DOHH2 (cell line): ENCODE data around the gene DPH3.

Experiments used
- H3F3A ChIP-seq: fragments of 200-600 bp; sonication (generic), shearing (Covaris generic); 2 replicates; pipeline ENCODE4 v1.6.0; 2016; ENCODE audit warnings: antibody characterized with exemption, mild to moderate bottlenecking; ENCODE audit not compliant: control insufficient read depth, insufficient read depth
- H3K27ac ChIP-seq: fragments of 200-600 bp; sonication (generic); 2 replicates; pipeline ENCODE4 v1.5.1; 2014; ENCODE audit warnings: low read depth, mild to moderate bottlenecking, low read length, moderate library complexity
- H3K27me3 ChIP-seq: fragments of 200-600 bp; sonication (generic); 2 replicates; pipeline ENCODE4 v1.6.1; 2014; ENCODE audit warnings: mild to moderate bottlenecking, low read length, mixed read lengths; ENCODE audit not compliant: control insufficient read depth
- H3K36me3 ChIP-seq: fragments of 200-600 bp; sonication (generic); 2 replicates; pipeline ENCODE4 v1.6.1; 2014; ENCODE audit warnings: mild to moderate bottlenecking, low read length, moderate library complexity, mixed read lengths; ENCODE audit not compliant: control insufficient read depth
- H3K4me1 ChIP-seq: fragments of 200-600 bp; sonication (generic); 2 replicates; pipeline ENCODE4 v1.6.1; 2014; ENCODE audit warnings: mild to moderate bottlenecking, low read length, mixed read lengths; ENCODE audit not compliant: control insufficient read depth
- H3K4me2 ChIP-seq: fragments of 200-600 bp; sonication (generic); 2 replicates; pipeline ENCODE4 v1.6.0; 2014; ENCODE audit warnings: mild to moderate bottlenecking, low read length, moderate library complexity
- H3K4me3 ChIP-seq: fragments of 200-600 bp; sonication (generic); 2 replicates; pipeline ENCODE4 v1.5.1; 2014; ENCODE audit warnings: mild to moderate bottlenecking, low read length, mixed read lengths
- H3K79me2 ChIP-seq: fragments of 200-600 bp; sonication (generic); 2 replicates; pipeline ENCODE4 v1.6.1; 2014; ENCODE audit warnings: mild to moderate bottlenecking, low read length, mixed read lengths; ENCODE audit not compliant: control insufficient read depth
- H3K9me2 ChIP-seq: fragments of 200-600 bp; sonication (generic); replicated peaks from 2 replicates; pipeline ENCODE4 v1.6.1; 2014; ENCODE audit warnings: mild to moderate bottlenecking, low read length, mixed read lengths; ENCODE audit not compliant: control insufficient read depth
- H3K9me3 ChIP-seq: fragments of 200-600 bp; sonication (generic); 2 replicates; pipeline ENCODE4 v1.6.1; 2014; ENCODE audit warnings: antibody characterized with exemption, low read length, mixed read lengths; ENCODE audit not compliant: control insufficient read depth, insufficient read depth
- H4K20me1 ChIP-seq: fragments of 200-600 bp; sonication (generic); 2 replicates; pipeline ENCODE4 v1.6.0; 2014; ENCODE audit warnings: low read depth, mild to moderate bottlenecking, antibody characterized with exemption, low read length, moderate library complexity; ENCODE audit not compliant: control insufficient read depth, insufficient read depth
- CTCF ChIP-seq: fragments of 200-600 bp; sonication (generic); IDR thresholded peaks from one replicate; pipeline ENCODE4 v1.5.1; 2014; ENCODE audit warnings: antibody characterized with exemption, mild to moderate bottlenecking, low read depth, low read length; ENCODE audit not compliant: poor library complexity, severe bottlenecking
- EZH2phosphoT487 ChIP-seq: fragments of 200-600 bp; sonication (generic); IDR thresholded peaks from 2 replicates; pipeline ENCODE4 v1.6.1; 2017; ENCODE audit warnings: borderline replicate concordance, mild to moderate bottlenecking, antibody characterized with exemption, low read length, moderate library complexity, mixed read lengths

The DPH3 gene

GRCh38 chr3:16284633-16285032 is 19.9 kb upstream of the DPH3 start:
- Histone ChIP-seq H3K9me3 (no peaks in the 10 kb centered on the region), H3K36me3 (peaks cover 28% of the 10 kb centered on the region), H4K20me1 (0 out of 2 replicates have a peak, but pooled peaks cover 4% of the 10 kb centered on the region), H3K4me3 (no peak overlapping the region), H3K79me2 (no peaks in the 10 kb centered on the region), H3F3A (no peaks in the 10 kb centered on the region), H3K9me2 (no peaks in the 10 kb centered on the region), H3K27me3 (no peaks in the 10 kb centered on the region), H3K4me1 (peaks cover 15% of the 10 kb centered on the region), H3K4me2 (no peak overlapping the region), H3K27ac (no peak overlapping the region)
- TF ChIP-seq EZH2phosphoT487 (no peak), CTCF (no peak)

- H3K27me3 ChIP-seq, result no peaks in the 10 kb centered on the region
- no peaks in the 10 kb centered on the region for H4K20me1 ChIP-seq
- H3K9me3 ChIP-seq, result no peaks in the 10 kb centered on the region
- no peaks in the 10 kb centered on the region for H3K79me2 ChIP-seq
- no peaks in the 10 kb centered on the region for H3K4me1 ChIP-seq
- no peak overlapping the region for H3K4me2 ChIP-seq
- TF ChIP-seq CTCF (no peak), EZH2phosphoT487 (no peak)
- H3F3A ChIP-seq, result no peaks in the 10 kb centered on the region
- peaks cover 22% of the 10 kb centered on the region for H3K36me3 ChIP-seq
- no peak overlapping the region for H3K4me3 ChIP-seq
- H3K27ac ChIP-seq, result no peak overlapping the region
- H3K9me2 ChIP-seq, result no peaks in the 10 kb centered on the region
Observed at GRCh38 chr3:16280671-16281070, 15.9 kb upstream of the DPH3 start.

DNA sequence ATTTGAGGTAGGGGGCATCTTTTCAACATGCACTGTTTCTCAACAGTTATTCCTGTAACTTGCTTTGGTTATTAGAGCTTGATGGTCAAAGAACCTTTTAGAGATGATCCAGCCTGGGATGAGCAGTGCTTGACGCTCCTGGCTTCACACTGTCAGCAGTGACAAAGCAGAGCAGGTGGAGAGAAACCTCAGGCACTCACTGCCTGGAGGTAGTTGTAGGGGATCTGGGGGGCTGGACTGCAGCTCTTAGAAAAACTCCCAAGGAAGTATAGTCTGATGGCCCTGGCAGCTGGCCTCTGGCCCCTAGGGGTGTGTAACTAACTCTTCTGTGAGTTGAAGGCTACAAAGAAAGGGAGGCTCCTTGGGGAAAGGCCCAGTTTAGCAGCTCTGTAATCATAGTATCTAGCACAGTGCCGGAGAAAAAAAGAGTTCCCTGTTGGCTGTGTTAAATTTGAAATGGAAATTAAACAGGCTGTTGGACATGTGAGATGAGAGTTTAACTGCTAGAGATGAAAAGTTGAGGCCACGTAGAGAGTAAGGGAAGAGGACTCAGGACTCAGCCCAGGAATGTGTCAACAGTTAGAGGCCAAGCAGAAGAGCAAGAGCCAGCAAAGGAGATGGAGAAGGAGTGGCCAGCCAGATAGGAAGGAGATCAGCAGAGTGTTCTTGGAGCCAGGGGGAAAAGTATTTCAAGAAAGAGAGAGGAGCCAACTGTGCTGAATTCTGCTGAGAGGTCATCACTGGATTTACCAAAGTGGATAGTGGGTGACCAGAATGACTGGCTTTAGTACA is 14.5 kb upstream of the DPH3 start:
- H3K79me2 ChIP-seq, result no peaks in the 10 kb centered on the region
- no peak overlapping the region for H3K4me3 ChIP-seq
- no peaks in the 10 kb centered on the region for H3K27me3 ChIP-seq
- H3K9me2 ChIP-seq, result no peaks in the 10 kb centered on the region
- no peak overlapping the region for H3K27ac ChIP-seq
- no peaks in the 10 kb centered on the region for H4K20me1 ChIP-seq
- H3K4me2 ChIP-seq, result no peak overlapping the region
- TF ChIP-seq EZH2phosphoT487 (no peak), CTCF (no peak)
- H3K4me1 ChIP-seq, result no peaks in the 10 kb centered on the region
- no peaks in the 10 kb centered on the region for H3K9me3 ChIP-seq
- H3K36me3 ChIP-seq, result peaks cover 28% of the 10 kb centered on the region
- no peaks in the 10 kb centered on the region for H3F3A ChIP-seq
